ENCODE measurements around the gene RNF208. TPM values are rescaled to one million over a fixed set of nuclear protein-coding genes. Genes with fewer than 3 reads are reported as not detected.

Gene RNF208
- polyA plus RNA-seq (2013, experiment 1 of 2), result 9.7 TPM
- 7.3 TPM for polyA plus RNA-seq (2013, experiment 2 of 2)

- no peaks in the 10 kb centered on the region for H3K36me3 ChIP-seq (ENCODE audit: control insufficient read depth, insufficient read depth, low read length)
- WGBS, 2 experiments (ENCODE audit: insufficient coverage in 2 of 2), result 12 to 17% methylated on average over 44 to 70 of the region's 88 CpGs
- no peak within 1 kb of the TSS for H3K27ac ChIP-seq (ENCODE audit: low read depth, low read length, severe bottlenecking)
- H3K4me3 ChIP-seq (ENCODE audit: extremely low read depth, insufficient read depth, low read length, poor library complexity, severe bottlenecking), result peak within 1 kb of the TSS; percentile 82
- peaks cover 21% of the 10 kb centered on the region for H3K4me1 ChIP-seq (ENCODE audit: control insufficient read depth, insufficient read depth, low read length, poor library complexity, severe bottlenecking)
- no peaks in the 10 kb centered on the region for H3K9me3 ChIP-seq (ENCODE audit: control insufficient read depth, low read length)
These were observed at the start of gene RNF208 for GRCh38 chr9:137222190-137223077. TSS of gene RNF208 (minus strand) at chr9:137222240. CDS start at chr9:137221212, 1,028 bp downstream.

GRCh38 chr9:137271696-137272076, 49.6 kb upstream of the RNF208 start:
- H3K4me1 ChIP-seq (ENCODE audit: control insufficient read depth, insufficient read depth, low read length, poor library complexity, severe bottlenecking), result peaks cover 13% of the 10 kb centered on the region
- no peaks in the 10 kb centered on the region for H3K9me3 ChIP-seq (ENCODE audit: control insufficient read depth, low read length)
- no peak overlapping the region for H3K27ac ChIP-seq (ENCODE audit: low read depth, low read length, severe bottlenecking)
- 77 to 80% methylated on average over 3 of the region's 3 CpGs for WGBS, 2 experiments (ENCODE audit: insufficient coverage in 2 of 2)
- peaks cover 62% of the 10 kb centered on the region for H3K36me3 ChIP-seq (ENCODE audit: control insufficient read depth, insufficient read depth, low read length)
- H3K4me3 ChIP-seq (ENCODE audit: extremely low read depth, insufficient read depth, low read length, poor library complexity, severe bottlenecking), result no peak overlapping the region

GRCh38 chr9:137270929-137271695, 49.1 kb upstream of the RNF208 start:
- no peak overlapping the region for H3K27ac ChIP-seq (ENCODE audit: low read depth, low read length, severe bottlenecking)
- H3K36me3 ChIP-seq (ENCODE audit: control insufficient read depth, insufficient read depth, low read length), result peaks cover 68% of the 10 kb centered on the region
- H3K9me3 ChIP-seq (ENCODE audit: control insufficient read depth, low read length), result no peaks in the 10 kb centered on the region
- peaks cover 8% of the 10 kb centered on the region for H3K4me1 ChIP-seq (ENCODE audit: control insufficient read depth, insufficient read depth, low read length, poor library complexity, severe bottlenecking)
- H3K4me3 ChIP-seq (ENCODE audit: extremely low read depth, insufficient read depth, low read length, poor library complexity, severe bottlenecking), result no peak overlapping the region
- 94 to 95% methylated on average over 27 to 32 of the region's 32 CpGs for WGBS, 2 experiments (ENCODE audit: insufficient coverage in 2 of 2)

GRCh38 chr9:137269231-137269772, 47.3 kb upstream of the RNF208 start:
- no peaks in the 10 kb centered on the region for H3K4me1 ChIP-seq (ENCODE audit: control insufficient read depth, insufficient read depth, low read length, poor library complexity, severe bottlenecking)
- H3K36me3 ChIP-seq (ENCODE audit: control insufficient read depth, insufficient read depth, low read length), result peaks cover 85% of the 10 kb centered on the region
- H3K27ac ChIP-seq (ENCODE audit: low read depth, low read length, severe bottlenecking), result no peak overlapping the region
- 88 to 92% methylated on average over 14 to 17 of the region's 17 CpGs for WGBS, 2 experiments (ENCODE audit: insufficient coverage in 2 of 2)
- no peak overlapping the region for H3K4me3 ChIP-seq (ENCODE audit: extremely low read depth, insufficient read depth, low read length, poor library complexity, severe bottlenecking)
- H3K9me3 ChIP-seq (ENCODE audit: control insufficient read depth, low read length), result no peaks in the 10 kb centered on the region

GRCh38 chr9:137268538-137269201, 46.6 kb upstream of the RNF208 start:
- Histone ChIP-seq H3K9me3 (ENCODE audit: control insufficient read depth, low read length) (no peaks in the 10 kb centered on the region), H3K4me1 (ENCODE audit: control insufficient read depth, insufficient read depth, low read length, poor library complexity, severe bottlenecking) (no peaks in the 10 kb centered on the region), H3K36me3 (ENCODE audit: control insufficient read depth, insufficient read depth, low read length) (peaks cover 89% of the 10 kb centered on the region), H3K27ac (ENCODE audit: low read depth, low read length, severe bottlenecking) (no peak overlapping the region), H3K4me3 (ENCODE audit: extremely low read depth, insufficient read depth, low read length, poor library complexity, severe bottlenecking) (no peak overlapping the region)
- 89 to 91% methylated on average over 15 to 17 of the region's 19 CpGs for WGBS, 2 experiments (ENCODE audit: insufficient coverage in 2 of 2)

- WGBS, 2 experiments (ENCODE audit: insufficient coverage in 2 of 2), result 97 to 100% methylated on average over 5 of the region's 6 CpGs
- peaks cover 88% of the 10 kb centered on the region for H3K36me3 ChIP-seq (ENCODE audit: control insufficient read depth, insufficient read depth, low read length)
- no peaks in the 10 kb centered on the region for H3K4me1 ChIP-seq (ENCODE audit: control insufficient read depth, insufficient read depth, low read length, poor library complexity, severe bottlenecking)
- no peak overlapping the region for H3K27ac ChIP-seq (ENCODE audit: low read depth, low read length, severe bottlenecking)
- no peak overlapping the region for H3K4me3 ChIP-seq (ENCODE audit: extremely low read depth, insufficient read depth, low read length, poor library complexity, severe bottlenecking)
- H3K9me3 ChIP-seq (ENCODE audit: control insufficient read depth, low read length), result no peaks in the 10 kb centered on the region
These were observed 45.9 kb upstream of the RNF208 start for GRCh38 chr9:137267933-137268355.

GRCh38 chr9:137266585-137267453, 44.8 kb upstream of the RNF208 start:
- no peaks in the 10 kb centered on the region for H3K4me1 ChIP-seq (ENCODE audit: control insufficient read depth, insufficient read depth, low read length, poor library complexity, severe bottlenecking)
- no peak overlapping the region for H3K27ac ChIP-seq (ENCODE audit: low read depth, low read length, severe bottlenecking)
- H3K4me3 ChIP-seq (ENCODE audit: extremely low read depth, insufficient read depth, low read length, poor library complexity, severe bottlenecking), result no peak overlapping the region
- 91 to 95% methylated on average over 27 to 29 of the region's 34 CpGs for WGBS, 2 experiments (ENCODE audit: insufficient coverage in 2 of 2)
- H3K9me3 ChIP-seq (ENCODE audit: control insufficient read depth, low read length), result no peaks in the 10 kb centered on the region
- H3K36me3 ChIP-seq (ENCODE audit: control insufficient read depth, insufficient read depth, low read length), result peaks cover 84% of the 10 kb centered on the region

- Histone ChIP-seq H3K36me3 (ENCODE audit: control insufficient read depth, insufficient read depth, low read length) (peaks cover 83% of the 10 kb centered on the region), H3K4me3 (ENCODE audit: extremely low read depth, insufficient read depth, low read length, poor library complexity, severe bottlenecking) (no peak overlapping the region), H3K9me3 (ENCODE audit: control insufficient read depth, low read length) (no peaks in the 10 kb centered on the region), H3K27ac (ENCODE audit: low read depth, low read length, severe bottlenecking) (no peak overlapping the region), H3K4me1 (ENCODE audit: control insufficient read depth, insufficient read depth, low read length, poor library complexity, severe bottlenecking) (no peaks in the 10 kb centered on the region)
- WGBS, 2 experiments (ENCODE audit: insufficient coverage in 2 of 2), result 95 to 97% methylated on average over 12 to 13 of the region's 15 CpGs
These were observed 44.1 kb upstream of the RNF208 start for GRCh38 chr9:137266162-137266527.

GRCh38 chr9:137265496-137266161, 43.6 kb upstream of the RNF208 start:
- 94 to 95% methylated on average over 28 to 29 of the region's 29 CpGs for WGBS, 2 experiments (ENCODE audit: insufficient coverage in 2 of 2)
- Histone ChIP-seq H3K4me3 (ENCODE audit: extremely low read depth, insufficient read depth, low read length, poor library complexity, severe bottlenecking) (no peak overlapping the region), H3K4me1 (ENCODE audit: control insufficient read depth, insufficient read depth, low read length, poor library complexity, severe bottlenecking) (no peaks in the 10 kb centered on the region), H3K36me3 (ENCODE audit: control insufficient read depth, insufficient read depth, low read length) (peaks cover 80% of the 10 kb centered on the region), H3K9me3 (ENCODE audit: control insufficient read depth, low read length) (no peaks in the 10 kb centered on the region), H3K27ac (ENCODE audit: low read depth, low read length, severe bottlenecking) (no peak overlapping the region)
